ENCODE data around the gene PDIA4. TPM values are rescaled to one million over a fixed set of nuclear protein-coding genes. Genes with fewer than 3 reads are reported as not detected.

PDIA4 gene
- polyA plus RNA-seq, 1 experiment: 173 TPM

GRCh38 chr7:149072438-149072775, 44.1 kb upstream of the PDIA4 start:
- TF ChIP-seq, protein P1, sequence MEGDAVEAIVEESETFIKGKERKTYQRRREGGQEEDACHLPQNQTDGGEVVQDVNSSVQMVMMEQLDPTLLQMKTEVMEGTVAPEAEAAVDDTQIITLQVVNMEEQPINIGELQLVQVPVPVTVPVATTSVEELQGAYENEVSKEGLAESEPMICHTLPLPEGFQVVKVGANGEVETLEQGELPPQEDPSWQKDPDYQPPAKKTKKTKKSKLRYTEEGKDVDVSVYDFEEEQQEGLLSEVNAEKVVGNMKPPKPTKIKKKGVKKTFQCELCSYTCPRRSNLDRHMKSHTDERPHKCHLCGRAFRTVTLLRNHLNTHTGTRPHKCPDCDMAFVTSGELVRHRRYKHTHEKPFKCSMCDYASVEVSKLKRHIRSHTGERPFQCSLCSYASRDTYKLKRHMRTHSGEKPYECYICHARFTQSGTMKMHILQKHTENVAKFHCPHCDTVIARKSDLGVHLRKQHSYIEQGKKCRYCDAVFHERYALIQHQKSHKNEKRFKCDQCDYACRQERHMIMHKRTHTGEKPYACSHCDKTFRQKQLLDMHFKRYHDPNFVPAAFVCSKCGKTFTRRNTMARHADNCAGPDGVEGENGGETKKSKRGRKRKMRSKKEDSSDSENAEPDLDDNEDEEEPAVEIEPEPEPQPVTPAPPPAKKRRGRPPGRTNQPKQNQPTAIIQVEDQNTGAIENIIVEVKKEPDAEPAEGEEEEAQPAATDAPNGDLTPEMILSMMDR (IDR thresholded peaks at IDR 0.05; ENCODE audit: insufficient read depth, low read depth, low read length): no peak
- ChIA-PET POLR2A (no interaction called here), CTCF (interaction anchor here (0.7 to 1.1 kb wide), 3 partner anchors 13 to 435 kb away, joined by 3 read pairs; no protein-coding TSS in a partner anchor)
- Histone ChIP-seq H3K36me3 (ENCODE audit: control insufficient read depth, insufficient read depth, low read length) (peaks cover 20% of the 10 kb centered on the region), H3K27me3 (ENCODE audit: control insufficient read depth, insufficient read depth, low read length) (no peaks in the 10 kb centered on the region), H3K4me3 (ENCODE audit: low read depth, low read length) (no peak overlapping the region)
- no peak for DNase-seq (ENCODE audit: low read depth)

GRCh38 chr7:149071641-149072437, 43.5 kb upstream of the PDIA4 start:
- ChIA-PET CTCF (interaction anchor here (0.7 to 1.8 kb wide), 4 partner anchors 13 to 435 kb away, joined by 3 to 5 read pairs (median 3); no protein-coding TSS in a partner anchor), POLR2A (no interaction called here)
- Histone ChIP-seq H3K4me3 (ENCODE audit: low read depth, low read length) (no peak overlapping the region), H3K36me3 (ENCODE audit: control insufficient read depth, insufficient read depth, low read length) (peaks cover 20% of the 10 kb centered on the region), H3K27me3 (ENCODE audit: control insufficient read depth, insufficient read depth, low read length) (no peaks in the 10 kb centered on the region)
- TF ChIP-seq, protein P1 (IDR thresholded peaks at IDR 0.05; ENCODE audit: insufficient read depth, low read depth, low read length): peak; percentile 21; the same call in 1 of the 2 replicates
- DNase-seq (ENCODE audit: low read depth): no peak

DNA sequence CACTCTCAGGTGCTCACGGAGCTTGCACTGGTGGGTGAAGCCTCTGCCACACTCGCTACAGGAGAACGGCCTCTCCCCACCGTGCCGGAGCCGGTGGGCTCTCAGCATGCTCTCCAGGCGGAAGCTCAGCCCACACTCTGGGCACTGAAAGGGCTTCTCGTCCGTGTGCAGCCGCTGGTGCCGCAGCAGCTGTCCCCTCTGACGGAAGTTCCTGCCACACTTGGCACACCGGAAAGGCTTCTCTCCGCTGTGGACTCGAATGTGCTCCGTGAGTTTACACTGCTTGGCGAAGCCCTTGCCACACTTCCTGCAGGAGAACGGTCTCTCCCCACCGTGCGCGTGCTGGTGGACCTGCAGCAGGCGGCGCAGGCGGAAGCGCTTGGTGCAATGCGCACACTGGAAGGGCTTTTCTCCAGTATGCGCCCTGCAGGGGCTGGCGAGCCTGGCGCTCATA, 42.9 kb upstream of the PDIA4 start:
- ChIA-PET POLR2A (no interaction called here), CTCF (interaction anchor here (1.8 kb wide), 1 partner anchor 18 kb away, joined by 5 read pairs; no protein-coding TSS in a partner anchor)

GRCh38 chr7:149070372-149071125, 42.2 kb upstream of the PDIA4 start:
- CTCF ChIA-PET: interaction anchor here (1.8 kb wide), 1 partner anchor 19 kb away, joined by 5 read pairs; no protein-coding TSS in a partner anchor

More for the DNA sequence above, 42.9 kb upstream of the PDIA4 start:
- DNase-seq (ENCODE audit: low read depth): no peak
- TF ChIP-seq, protein P1 (IDR thresholded peaks at IDR 0.05; ENCODE audit: insufficient read depth, low read depth, low read length): no peak
- peaks cover 20% of the 10 kb centered on the region for H3K36me3 ChIP-seq (ENCODE audit: control insufficient read depth, insufficient read depth, low read length)
- H3K27me3 ChIP-seq (ENCODE audit: control insufficient read depth, insufficient read depth, low read length): no peaks in the 10 kb centered on the region
- H3K4me3 ChIP-seq (ENCODE audit: low read depth, low read length): no peak overlapping the region

More at GRCh38 chr7:149070372-149071125, 42.2 kb upstream of the PDIA4 start:
- DNase-seq (ENCODE audit: low read depth): no peak
- POLR2A ChIA-PET: no interaction called here
- no peak overlapping the region for H3K4me3 ChIP-seq (ENCODE audit: low read depth, low read length)
- peaks cover 20% of the 10 kb centered on the region for H3K36me3 ChIP-seq (ENCODE audit: control insufficient read depth, insufficient read depth, low read length)
- H3K27me3 ChIP-seq (ENCODE audit: control insufficient read depth, insufficient read depth, low read length): no peaks in the 10 kb centered on the region
- TF ChIP-seq, protein P1 (IDR thresholded peaks at IDR 0.05; ENCODE audit: insufficient read depth, low read depth, low read length): no peak
